Psoas muscle (tissue), 8 donors: ENCODE data around the gene QKI. TPM values are rescaled to one million over a fixed set of nuclear protein-coding genes. Genes with fewer than 3 reads are reported as not detected.
A peak's percentile ranks its signal among the peaks of the same experiment; 100 is the strongest.

Source experiments
- ATAC-seq, 4 donors: fragments of 200-7000 bp; cut with Tn5 transposase; one replicate each; pipeline ENCODE4 v1.9.1; 2020; ENCODE audit warnings: moderate library complexity in 3 of 4, mild to moderate bottlenecking in 2 of 4
- DNase-seq, 2 donors: peaks; one replicate each; pipeline ENCODE4 v3.0.0-alpha.2; 2020
- H3K27ac ChIP-seq: fragments of 200-600 bp; one replicate; pipeline ENCODE4 v1.8.0; 2022
- H3K27me3 ChIP-seq, 3 donors: fragments of 200-600 bp in 1 of 3; one replicate each; pipeline versions ENCODE4 v1.6.1 to v1.8.0; 2013 to 2022; ENCODE audit warnings: low read length in 2 of 3, mild to moderate bottlenecking in 2 of 3, moderate library complexity in 1 of 3; ENCODE audit not compliant: insufficient read depth in 3 of 3
- H3K36me3 ChIP-seq, 2 donors: fragments of 200-600 bp in 1 of 2; one replicate each; pipeline versions ENCODE4 v1.6.1 to v1.8.0; 2013 to 2022; ENCODE audit warnings: low read depth in 1 of 2, mild to moderate bottlenecking in 1 of 2, moderate library complexity in 1 of 2; ENCODE audit not compliant: insufficient read depth in 1 of 2
- H3K4me1 ChIP-seq: fragments of 200-600 bp; one replicate; pipeline ENCODE4 v1.8.0; 2022
- H3K4me3 ChIP-seq: fragments of 200-600 bp; one replicate; pipeline ENCODE4 v1.8.0; 2022; ENCODE audit warnings: mild to moderate bottlenecking
- H3K9me3 ChIP-seq: fragments of 200-600 bp; one replicate; pipeline ENCODE4 v1.8.0; 2022
- WGBS, 3 donors: extraction: QIAGEN DNeasy Blood & Tissue Kit; methylation state at CpG; one replicate each; pipeline versions ENCODE4 v1.1.6 to v1.1.7; 2013; 5-methylcytosine and 5-hydroxymethylcytosine counted together
- intact Hi-C, 2 donors: fragments of 100-400 bp; cut with DNase I; formaldehyde crosslinking; loops; one replicate each; pipeline versions ENCODE4 v1.11.0 to v1.14.2; 2022
- long read RNA-seq, 2 donors: library from polyadenylated mRNA; unstranded; transcript quantifications; one replicate each; pipeline ENCODE4 v2.0.0, GENCODE V29; 2021
- polyA plus RNA-seq, 3 donors: library from polyadenylated mRNA; stranded (reverse); fragments of 200-250 nt; gene quantifications; one replicate each; pipeline ENCODE4 v1.2.3, GENCODE V29; 2013
- total RNA-seq, 4 donors: library from RNA; stranded (reverse); fragmentation: NEBNext Ultra II Directional in 2 of 4; extraction: Animal tissue kit (Norgen Biotek cat#: 25700) in 2 of 4; gene quantifications; one replicate each; pipeline versions ENCODE4 v1.2.1 to v1.2.4, GENCODE V29; 2021 to 2023
- TF ChIP-seq, protein P1 (sequence below): fragments of 200-600 bp; IDR thresholded peaks from one replicate; pipeline ENCODE4 v1.8.0; 2022; ENCODE audit warnings: antibody characterized with exemption
- donor health status: healthy with polysubstance abuse.
- donor health status: DM: no; HTN: no; CAD: no; lungs with moderate emphysema.
- donor health status: Bipolar disorder and iron deficiency.
- donor health status: healthy.
- donor health status: DM: yes; HTN: yes; CAD: no.
- donor health status: DM: no; HTN: no; CAD: no.
- donor health status: DM: no; HTN: no; CAD: no.
- donor health status: DM: yes; HTN: yes; CAD: no.

Gene QKI
- total RNA-seq: 100 to 1,000 TPM; 275 to 421 (median 308) TPM
- polyA plus RNA-seq: 100 to 1,000 TPM in 1 of 3 donors, 10 to 100 TPM in 2; 62.0 to 266 (median 82.1) TPM
- long read RNA-seq, donor 1, full-length matches to known transcripts: 74 of 110 reads
- long read RNA-seq, donor 1, partial matches to known transcripts: 13 of 110 reads
- long read RNA-seq, donor 1, other reads (novel, unspliced or antisense): 23 of 110 reads
- long read RNA-seq, donor 2, full-length matches to known transcripts: 253 of 388 reads
- long read RNA-seq, donor 2, partial matches to known transcripts: 49 of 388 reads
- long read RNA-seq, donor 2, other reads (novel, unspliced or antisense): 86 of 388 reads

DNA sequence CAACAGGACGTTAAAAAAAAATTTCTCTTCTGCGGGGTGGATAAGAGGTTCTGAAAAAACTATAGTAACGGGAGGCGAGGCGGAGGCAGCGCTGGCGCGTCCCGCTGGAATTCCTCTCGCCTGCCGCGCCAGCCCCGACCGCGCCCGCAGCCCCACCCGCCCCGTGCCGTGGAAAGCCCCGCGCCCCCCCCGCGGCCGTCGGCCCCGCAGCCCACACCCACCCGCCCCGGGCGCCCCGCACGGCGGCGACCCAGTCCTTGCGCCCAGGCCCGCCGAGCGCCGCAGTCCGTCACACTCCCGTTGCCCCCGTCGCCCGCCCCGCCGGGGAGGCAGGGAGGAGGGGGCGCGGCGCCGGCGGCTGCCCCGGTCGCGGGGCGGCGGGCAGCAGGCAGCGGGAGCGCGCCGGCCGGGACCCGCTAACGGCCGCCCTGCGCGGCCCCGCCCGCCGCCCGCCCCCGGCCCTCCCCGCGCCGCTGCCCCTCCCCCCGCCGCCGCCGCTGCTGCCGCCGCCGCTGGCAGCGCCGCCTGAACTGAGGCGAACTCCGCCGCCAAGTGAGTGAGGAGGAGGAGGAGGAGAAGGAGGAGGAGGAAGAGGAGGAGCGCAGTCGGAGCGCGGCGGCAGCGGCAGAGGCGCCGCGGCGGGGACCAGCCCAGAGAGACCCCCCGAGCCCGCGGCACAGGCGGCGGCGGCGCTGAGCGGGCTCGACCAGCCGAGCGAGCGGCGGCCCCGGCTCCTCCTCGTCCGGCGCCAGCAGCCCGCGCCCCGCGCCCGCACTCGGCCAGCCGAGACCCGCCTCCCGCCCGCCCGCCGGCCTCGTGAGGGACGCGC lies at the start of gene QKI:
Gene QKI, plus strand, starts transcription at position 602 of the 829 bp plus-strand sequence. CDS start 476 bp downstream, outside the sequence.
- DNase-seq (peak; percentile 88 to 95), ATAC-seq (peak; percentile 44 to 54 (median 52))
- Histone ChIP-seq H3K36me3 (no peaks in the 10 kb centered on the region), H3K27ac (peak within 1 kb of the TSS; percentile 99), H3K4me3 (peak within 1 kb of the TSS; percentile 93), H3K4me1 (peaks cover 9% of the 10 kb centered on the region), H3K9me3 (no peaks in the 10 kb centered on the region), H3K27me3 (no peaks in the 10 kb centered on the region)
- intact Hi-C loops: loop anchor here (2.0 to 5.0 kb wide), 4 partner anchors 77 to 557 kb away; no protein-coding TSS in a partner anchor
- TF ChIP-seq, protein P1, sequence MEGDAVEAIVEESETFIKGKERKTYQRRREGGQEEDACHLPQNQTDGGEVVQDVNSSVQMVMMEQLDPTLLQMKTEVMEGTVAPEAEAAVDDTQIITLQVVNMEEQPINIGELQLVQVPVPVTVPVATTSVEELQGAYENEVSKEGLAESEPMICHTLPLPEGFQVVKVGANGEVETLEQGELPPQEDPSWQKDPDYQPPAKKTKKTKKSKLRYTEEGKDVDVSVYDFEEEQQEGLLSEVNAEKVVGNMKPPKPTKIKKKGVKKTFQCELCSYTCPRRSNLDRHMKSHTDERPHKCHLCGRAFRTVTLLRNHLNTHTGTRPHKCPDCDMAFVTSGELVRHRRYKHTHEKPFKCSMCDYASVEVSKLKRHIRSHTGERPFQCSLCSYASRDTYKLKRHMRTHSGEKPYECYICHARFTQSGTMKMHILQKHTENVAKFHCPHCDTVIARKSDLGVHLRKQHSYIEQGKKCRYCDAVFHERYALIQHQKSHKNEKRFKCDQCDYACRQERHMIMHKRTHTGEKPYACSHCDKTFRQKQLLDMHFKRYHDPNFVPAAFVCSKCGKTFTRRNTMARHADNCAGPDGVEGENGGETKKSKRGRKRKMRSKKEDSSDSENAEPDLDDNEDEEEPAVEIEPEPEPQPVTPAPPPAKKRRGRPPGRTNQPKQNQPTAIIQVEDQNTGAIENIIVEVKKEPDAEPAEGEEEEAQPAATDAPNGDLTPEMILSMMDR: no peak
- WGBS, 3 donors: 1% methylated on average over 25 to 122 of the region's 127 CpGs

DNA sequence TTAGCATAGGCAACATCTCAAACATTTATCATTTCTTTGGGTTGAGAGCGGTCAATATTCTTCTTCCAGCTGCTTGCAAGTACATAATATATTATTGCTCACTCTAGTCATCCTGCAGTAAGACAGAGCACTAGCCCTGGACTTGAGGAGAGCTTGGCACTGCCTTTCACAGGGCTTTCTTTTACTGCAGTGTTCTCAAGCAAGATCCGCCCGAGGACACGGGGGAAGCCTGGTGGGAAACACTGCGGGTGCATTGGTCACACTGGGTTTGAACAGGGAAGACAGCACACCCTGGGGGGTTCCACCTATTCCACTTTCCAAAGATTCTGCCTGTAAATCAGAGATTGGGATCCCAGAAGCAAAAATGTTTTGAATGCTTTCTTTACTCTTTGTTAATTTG lies 48.2 kb upstream of the QKI start:
- 88 to 94% (median 89%) methylated on average over 5 of the region's 5 CpGs for WGBS, 3 donors
- no peak for DNase-seq
- H3K27ac ChIP-seq: no peak overlapping the region
- TF ChIP-seq, protein P1: no peak
- intact Hi-C loops: no loop called here
- no peak for ATAC-seq
- H3K9me3 ChIP-seq: no peaks in the 10 kb centered on the region
- H3K4me3 ChIP-seq: no peak overlapping the region
- H3K4me1 ChIP-seq: no peaks in the 10 kb centered on the region
- no peaks in the 10 kb centered on the region for H3K27me3 ChIP-seq
- H3K36me3 ChIP-seq: no peaks in the 10 kb centered on the region

DNA sequence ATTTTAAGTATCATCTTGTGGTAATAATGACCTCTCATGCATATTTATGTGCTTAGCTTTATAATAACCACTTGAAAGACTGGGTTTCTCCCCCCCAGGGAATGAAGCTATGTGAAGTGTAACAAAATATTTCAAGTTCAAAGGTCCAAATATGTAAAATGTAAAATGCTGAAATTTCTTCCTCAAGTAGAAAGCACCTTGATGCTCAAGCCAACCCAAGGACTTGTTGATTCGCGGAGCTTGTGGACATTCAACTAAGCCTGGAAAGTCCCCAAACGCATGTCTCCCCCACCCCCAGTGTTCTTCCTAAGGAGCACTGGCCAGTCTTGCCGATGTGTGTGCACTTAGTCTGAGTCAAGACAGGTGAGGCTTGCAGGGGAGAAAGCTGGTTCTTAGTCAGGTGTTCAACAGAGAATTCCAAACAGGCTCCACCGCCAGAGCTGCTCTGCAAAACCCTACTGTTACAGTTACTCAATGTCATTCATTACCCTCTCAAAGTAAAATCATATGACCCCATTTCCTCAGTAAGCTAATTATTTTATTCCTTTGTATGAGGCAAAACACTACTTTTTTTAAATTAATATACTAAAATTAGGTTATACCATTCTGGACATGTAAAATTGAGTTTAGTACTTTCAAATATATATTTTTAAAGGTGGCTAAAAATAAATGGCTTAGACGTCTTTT lies 46.9 kb upstream of the QKI start:
- H3K36me3 ChIP-seq: no peaks in the 10 kb centered on the region
- intact Hi-C loops: no loop called here
- H3K4me1 ChIP-seq: no peaks in the 10 kb centered on the region
- TF ChIP-seq, protein P1: no peak
- WGBS, 3 donors: 76 to 84% (median 79%) methylated on average over 6 of the region's 6 CpGs
- H3K27me3 ChIP-seq: no peaks in the 10 kb centered on the region
- no peak for DNase-seq
- H3K9me3 ChIP-seq: no peaks in the 10 kb centered on the region
- no peak for ATAC-seq
- no peak overlapping the region for H3K4me3 ChIP-seq
- no peak overlapping the region for H3K27ac ChIP-seq

DNA sequence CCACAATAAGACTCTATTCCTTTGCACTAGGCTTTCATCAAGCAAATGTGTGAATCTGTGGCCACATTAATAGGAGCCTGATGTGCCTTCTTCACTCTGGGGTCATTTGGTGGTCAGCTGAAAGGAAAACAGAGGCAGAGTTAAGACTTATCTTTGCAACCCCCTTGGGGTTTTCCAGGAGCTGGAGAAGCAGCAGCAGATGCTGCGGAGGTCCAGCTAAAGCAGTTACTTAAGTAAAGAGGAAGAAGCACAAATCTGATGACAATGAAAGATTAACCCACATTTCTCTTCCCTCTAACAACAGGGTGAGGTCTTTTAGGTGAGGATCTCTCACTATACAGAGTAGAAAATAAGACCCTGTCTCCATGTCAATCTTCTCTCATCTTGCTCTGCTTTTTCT lies 45.4 kb upstream of the QKI start:
- no peaks in the 10 kb centered on the region for H3K4me1 ChIP-seq
- H3K27me3 ChIP-seq: no peaks in the 10 kb centered on the region
- H3K27ac ChIP-seq: no peak overlapping the region
- TF ChIP-seq, protein P1: no peak
- ATAC-seq (no peak), DNase-seq (no peak)
- no peaks in the 10 kb centered on the region for H3K9me3 ChIP-seq
- no peaks in the 10 kb centered on the region for H3K36me3 ChIP-seq
- intact Hi-C loops: no loop called here
- WGBS, 3 donors: 76 to 90% (median 83%) methylated on average over 1 of the region's 1 CpG
- no peak overlapping the region for H3K4me3 ChIP-seq
